NCI-H510A treated with DMSO at 0.1 percent for 48 hours (cell line): ENCODE results near the gene CSF3.
A peak's percentile ranks its signal among the peaks of the same experiment; 100 is the strongest.

Experiments
- DNase-seq: peaks from one replicate; lab custom pipeline; 2025; lab: John Stamatoyannopoulos, UW

Gene CSF3

DNA sequence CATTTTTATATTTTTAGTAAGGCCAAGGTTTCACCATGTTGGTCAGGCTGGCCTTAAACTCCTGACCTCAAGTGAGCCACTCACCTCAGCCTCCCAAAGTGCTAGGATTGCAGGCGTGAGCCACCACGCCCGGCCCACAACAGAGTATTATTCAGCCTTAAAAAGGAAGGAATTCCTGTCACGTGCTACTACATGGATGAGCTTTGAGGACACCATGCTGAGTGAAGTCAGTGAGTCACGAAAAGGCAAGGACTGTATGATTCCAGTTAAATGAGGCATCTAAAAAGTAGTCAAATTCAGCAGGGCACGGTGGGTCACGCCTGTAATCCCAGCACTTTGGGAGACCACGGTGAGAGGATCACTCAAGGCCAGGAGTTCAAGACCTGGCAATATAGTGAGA is 9.7 kb downstream of the CSF3 start:
- DNase-seq, result no peak

DNA sequence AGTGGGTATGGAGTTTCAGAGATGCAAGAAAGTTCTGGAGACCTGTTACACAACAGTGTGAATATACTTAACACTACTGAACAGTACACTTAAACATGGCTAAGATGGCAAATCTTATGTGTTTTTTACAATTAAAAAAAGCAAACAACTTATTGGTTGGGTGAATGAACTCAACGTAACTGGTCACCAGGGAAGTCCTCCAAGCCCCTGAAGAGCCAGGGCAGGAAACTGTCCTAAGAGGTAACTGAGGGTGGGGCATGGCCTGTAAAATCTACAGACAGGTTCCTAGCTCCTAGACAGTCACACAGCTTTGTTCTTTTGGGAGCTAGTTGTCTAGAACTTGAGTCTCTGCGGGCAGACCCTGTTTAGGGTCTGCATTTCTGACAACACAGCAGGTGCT is 10.3 kb downstream of the CSF3 start:
- DNase-seq, result no peak

DNA sequence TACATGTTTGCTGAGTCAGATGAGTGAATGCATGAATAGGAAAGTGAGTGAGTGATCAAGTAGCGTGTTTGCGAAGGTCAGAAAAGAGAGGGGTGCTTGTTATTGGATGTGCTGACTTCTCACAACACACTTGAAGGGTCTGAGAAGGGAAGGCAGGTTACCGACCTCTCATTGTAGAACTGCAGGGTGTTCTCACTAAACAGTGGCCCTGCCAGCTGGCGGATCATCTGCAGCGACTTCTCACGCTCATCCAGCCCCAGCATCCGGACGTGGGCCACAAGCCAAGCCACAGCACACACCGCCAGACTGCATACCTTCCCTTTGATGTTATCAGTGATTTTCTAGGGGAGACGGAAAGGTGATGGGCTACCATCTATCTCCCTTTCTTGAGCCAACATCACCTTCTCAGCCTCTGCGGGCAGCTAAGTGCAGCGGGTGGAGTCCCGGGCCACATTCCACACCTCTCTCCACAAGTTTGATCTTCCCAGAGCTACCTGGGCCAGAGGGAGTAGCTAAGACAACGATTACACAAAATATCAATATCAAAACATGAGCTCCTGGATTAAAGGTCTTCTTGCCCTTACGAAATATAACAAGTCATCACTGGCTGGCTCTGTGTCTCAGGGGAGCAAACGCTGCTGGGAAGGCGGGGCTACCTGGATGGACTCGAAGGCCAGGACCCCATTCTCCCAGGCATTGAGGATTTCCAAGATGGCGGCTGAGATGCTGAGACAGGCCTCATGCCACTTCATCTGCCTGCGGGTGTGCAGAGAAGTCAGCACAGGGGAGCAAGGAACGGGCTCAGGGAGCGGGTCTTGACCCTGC is 11.0 kb downstream of the CSF3 start:
- peak; percentile 88 for DNase-seq

DNA sequence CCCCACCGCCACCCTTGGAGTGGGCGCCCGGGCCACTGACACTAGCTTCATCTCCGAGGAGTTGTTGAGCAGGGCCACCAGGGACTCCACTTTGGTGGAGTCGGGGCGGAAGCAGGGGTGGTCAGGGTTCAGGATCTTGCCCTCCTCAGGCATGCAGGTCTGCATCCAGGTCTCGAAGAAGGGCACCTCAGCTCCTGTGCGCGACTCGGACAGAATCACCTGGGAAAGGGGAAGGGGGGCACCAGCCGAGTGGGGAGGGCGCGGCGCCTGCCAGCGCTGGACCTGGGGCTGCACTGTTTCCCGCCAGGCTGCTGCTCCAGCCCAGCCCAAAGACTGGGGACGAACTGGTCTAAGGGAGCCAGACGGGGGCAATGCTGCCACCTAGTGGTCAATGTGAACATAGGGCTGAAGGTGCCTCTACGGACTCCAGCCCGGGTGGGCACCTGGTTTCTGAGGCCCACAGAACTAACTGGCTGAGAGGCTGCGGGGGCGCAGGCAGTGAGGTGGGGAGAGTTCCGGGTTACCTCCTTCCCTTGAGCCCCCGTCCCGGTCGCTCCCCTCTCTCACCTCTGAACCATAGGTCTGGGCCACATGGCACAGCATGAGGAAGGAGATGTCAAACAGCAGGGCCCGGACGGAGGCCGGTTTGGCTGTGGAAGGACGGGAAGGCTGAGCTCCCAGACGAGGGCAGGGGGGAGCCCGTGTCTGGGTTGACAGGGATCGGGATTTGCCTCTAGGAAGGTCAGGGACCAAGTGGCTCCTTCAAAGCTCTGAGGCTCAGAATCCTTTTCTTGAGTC is 11.8 kb downstream of the CSF3 start:
- peak; percentile 79 for DNase-seq

DNA sequence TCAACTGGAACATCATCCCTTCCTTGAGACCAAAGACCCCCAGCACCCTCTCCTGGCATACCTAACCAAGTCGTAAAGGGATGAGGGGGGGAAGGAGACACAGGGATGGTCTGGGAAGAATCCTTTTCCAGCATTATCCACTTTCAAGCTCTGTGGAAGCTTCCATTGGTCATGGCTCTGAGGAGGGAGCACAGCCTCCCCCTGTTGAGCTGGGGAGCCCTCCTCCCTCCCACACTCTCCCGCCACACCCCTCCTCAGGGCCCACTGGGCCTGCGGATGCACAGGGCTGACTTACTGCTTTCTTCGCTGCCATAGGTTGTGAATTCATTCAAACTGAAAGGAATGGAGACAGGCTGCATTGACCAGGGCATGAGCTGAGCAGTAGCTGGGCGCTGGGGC is 12.4 kb downstream of the CSF3 start:
- no peak for DNase-seq

DNA sequence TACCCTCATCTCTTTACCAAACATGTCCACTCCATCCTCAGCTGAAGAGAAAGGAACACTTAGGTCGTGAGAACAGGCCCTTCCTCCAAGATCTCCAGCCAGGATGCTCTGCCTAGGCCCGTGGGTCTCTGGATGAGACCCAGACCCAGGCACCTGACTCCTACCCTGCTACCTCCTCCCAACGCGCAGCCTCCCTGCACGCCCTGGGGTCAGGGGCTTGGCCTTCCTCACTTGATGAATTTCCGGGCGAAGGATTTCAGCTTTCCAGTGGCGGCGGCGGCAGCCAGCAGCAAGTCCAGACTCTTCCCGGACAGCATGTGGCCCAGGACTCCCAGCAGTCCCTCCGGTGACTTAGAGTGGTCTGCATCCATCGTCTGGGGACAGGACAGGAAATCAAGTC is 13.4 kb downstream of the CSF3 start:
- DNase-seq, result no peak

DNA sequence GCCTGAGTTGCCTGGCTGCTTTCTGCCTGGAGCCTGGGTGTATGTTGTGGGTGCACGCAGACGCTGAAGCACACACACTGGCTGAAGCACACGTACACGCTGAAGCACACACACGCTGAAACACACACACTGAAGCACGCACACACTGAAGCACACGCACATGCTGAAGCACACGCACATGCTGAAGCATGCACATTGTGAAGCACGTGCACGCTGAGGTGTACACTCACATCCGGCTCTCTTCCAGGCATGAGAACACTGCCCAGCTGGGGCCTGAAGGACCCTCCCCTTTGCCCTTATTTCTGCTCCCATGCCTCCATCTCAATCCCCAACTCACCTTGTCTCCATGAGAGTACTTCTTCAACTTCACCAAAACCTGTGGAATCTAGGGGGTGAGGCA is 16.5 kb downstream of the CSF3 start:
- DNase-seq, result no peak

DNA sequence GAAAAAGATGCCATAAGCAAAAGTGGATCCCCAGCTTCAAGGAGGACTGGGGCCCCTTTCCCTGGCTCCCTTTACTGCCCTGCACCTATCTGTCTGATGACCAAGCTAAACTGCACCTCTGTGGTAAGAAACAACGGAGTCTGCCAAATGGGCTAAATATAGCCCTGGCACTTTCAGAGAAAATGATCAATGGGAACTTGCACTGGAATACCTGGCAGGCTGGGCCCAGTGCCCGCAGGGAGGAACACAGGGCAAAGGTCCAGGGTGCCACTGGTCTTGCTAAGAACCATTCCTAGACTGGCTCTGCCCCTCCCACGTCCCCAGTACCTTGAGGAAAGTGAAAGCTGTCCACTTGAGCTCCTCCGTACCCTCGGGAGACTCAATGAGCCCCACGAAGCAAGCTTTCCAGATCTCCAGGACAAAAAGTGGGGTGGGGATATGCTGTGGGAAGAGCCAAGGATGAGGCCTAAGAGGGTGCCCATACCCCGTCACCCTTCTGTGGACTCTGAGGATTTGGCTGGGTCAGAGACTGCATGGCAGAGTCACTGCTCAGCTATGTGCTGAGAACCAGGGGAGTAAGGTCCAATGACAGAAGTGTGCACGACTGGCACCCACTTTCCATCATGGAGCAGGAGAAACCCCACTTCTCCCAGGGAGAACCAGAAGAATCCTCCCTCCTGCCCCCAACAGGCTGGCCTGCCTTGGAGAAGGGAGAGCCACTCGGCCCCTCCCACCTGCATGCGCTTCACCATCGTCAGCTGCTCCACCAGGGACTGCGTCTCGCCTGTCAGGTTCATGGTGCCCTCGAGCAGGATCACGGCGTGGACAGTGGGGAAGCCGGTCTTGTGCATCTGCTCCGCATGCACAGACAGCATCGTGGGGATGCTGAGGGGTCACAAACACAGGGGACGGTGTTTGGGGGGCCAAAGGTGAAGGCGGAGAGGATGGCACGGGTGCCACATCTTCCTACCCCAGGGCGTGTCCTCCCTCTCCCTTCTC is 17.4 kb downstream of the CSF3 start:
- DNase-seq, result no peak

DNA sequence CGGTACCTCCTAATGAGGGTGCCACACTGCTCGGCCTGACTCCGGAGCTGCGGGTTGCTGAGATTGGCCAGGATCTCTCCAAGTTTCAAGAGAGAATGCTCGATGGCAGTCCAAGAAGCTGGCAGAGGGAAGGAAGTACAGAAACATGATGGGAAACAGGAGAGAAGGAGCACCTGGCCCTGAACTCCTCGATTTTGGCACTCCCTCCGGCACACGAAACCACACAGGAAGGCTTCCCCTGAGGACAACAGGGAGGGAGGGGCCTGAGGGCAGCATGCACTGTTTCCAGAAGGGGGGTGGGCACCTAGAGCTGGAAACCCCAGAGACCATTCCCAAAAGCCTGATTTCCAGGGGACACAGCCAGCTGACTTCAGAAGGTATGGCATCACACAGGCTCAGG is 18.1 kb downstream of the CSF3 start:
- DNase-seq, result no peak

DNA sequence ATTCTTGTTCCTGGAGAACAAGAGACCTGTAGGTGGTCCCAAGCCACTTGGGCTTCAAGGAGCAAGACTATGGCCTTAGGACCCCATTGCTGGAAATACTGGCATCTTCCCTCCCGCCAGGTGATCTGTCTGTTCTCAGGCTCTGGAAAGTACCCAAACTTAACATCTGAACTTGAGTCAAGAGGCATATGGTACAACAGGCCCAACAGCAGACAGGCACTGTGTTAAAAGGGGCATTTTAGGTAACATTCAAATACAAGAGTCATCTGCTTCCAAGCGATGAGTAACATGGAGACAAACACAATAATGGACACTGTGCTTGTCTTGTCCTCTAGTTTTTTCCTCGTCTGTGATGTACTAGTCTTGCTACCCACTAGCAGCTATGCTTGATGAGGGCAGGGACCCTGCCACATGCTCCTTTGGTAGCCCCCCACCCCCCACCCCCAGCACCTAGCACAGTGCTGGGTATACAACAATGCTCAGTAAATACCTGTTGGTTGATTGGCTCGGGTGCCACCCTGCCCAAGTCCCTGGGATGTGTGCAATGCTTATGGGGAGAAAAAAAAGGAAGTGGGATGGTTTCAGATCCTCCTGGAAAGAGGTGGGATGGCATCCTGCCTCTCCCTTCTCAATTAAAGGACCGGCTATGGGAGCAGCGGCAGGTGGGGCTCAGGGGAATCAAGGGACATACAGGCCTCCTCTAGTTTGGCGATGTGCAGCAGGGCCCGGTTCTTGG is 19.4 kb downstream of the CSF3 start:
- DNase-seq, result no peak

DNA sequence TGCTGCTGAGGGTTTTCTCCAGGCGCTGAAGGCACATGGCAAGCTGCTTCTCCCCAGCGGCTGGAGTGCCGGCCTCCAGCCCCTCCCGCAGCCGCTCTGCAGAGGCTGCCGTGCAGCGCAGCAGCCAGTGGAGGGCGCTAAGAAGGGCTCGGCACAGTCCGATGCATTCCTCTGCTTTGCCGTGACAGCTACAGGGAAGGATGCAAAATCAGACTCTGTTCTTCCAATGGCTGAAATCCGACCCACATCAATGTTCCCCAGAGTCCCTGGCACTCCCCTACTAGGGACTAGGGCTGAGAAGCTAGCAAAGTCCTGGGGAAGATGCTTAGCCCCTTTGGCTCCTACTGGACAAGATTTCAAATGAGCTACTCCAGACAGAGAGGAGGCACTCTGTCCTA is 19.9 kb downstream of the CSF3 start:
- DNase-seq, result peak; percentile 9

DNA sequence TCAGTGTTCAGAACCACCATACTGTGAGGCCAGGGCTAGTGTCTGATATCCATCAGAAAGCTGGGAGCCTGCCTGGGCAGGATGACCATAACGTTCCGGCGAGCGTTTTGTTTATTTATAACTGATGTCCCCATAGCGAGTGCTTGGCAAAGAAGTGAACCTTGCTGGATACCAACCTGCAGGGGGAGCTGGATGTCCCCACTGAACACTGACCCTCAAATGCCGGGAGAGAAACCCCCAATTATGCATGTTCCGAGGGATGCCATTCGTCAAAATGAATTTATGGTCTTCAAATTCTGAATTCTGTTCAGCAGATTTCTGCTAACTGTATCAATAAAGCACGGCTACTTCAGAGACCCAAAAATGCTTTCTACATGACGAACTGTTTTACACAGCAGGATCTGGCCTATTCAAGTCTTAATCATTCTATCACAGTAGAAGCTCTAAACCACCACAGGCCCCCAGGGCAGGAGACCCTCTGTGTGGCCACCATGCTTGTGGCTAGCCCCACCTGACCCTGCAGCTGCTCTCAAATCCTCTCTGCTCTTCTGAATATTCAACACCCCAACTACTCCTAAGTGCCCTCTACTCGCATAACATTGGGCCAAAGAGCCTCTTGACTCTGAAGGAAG is 23.8 kb downstream of the CSF3 start:
- peak; percentile 58 for DNase-seq

DNA sequence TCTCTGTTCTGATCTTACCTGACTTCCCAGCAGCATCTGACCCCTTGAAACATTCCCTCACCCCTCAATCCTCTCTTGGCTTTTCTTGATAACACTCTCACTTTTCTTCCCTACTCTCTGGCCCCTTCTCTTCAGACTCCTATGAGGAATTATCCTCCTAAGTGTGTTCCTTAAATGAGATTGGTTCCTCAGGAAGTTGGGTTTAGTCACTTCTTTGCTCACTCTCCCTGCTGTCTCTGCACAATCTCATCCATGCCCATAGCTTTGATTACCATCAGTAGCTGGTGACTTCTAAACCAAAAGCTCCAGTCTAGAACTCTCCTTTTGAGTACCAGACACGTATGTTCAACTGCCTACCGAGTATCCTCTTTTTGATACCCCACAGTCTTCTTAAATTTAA is 26.0 kb downstream of the CSF3 start:
- no peak for DNase-seq

DNA sequence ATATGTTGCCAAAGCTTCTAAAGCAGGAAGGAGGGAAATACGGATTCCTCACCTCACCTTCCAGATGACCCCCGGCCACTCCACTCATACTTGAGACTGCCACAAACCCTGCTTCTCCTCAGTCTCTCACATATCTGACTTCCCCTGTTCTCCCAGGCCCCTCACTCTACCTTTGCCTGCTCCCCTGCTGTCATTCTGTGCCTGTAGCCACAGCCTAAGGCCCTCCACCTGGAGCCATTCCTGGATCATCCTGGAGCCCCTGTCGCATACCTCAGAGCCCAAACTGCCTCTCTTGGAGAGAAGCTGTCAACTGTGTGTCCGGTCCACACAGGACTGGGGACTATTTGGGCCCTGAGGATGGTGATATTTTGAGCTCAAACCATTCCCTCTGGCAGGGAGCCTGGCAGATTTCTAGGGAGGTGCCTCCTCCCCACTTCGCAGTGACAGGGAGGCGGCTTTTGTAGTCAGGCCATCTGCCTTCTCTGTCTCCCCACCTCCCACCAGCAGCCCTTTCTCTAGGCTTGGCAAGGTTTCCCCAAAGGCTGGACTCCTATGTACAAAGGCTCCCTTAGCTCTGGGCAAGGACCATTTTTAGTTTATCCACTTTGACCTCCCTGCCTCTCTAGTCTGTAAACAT is 41.3 kb downstream of the CSF3 start:
- DNase-seq, result no peak

DNA sequence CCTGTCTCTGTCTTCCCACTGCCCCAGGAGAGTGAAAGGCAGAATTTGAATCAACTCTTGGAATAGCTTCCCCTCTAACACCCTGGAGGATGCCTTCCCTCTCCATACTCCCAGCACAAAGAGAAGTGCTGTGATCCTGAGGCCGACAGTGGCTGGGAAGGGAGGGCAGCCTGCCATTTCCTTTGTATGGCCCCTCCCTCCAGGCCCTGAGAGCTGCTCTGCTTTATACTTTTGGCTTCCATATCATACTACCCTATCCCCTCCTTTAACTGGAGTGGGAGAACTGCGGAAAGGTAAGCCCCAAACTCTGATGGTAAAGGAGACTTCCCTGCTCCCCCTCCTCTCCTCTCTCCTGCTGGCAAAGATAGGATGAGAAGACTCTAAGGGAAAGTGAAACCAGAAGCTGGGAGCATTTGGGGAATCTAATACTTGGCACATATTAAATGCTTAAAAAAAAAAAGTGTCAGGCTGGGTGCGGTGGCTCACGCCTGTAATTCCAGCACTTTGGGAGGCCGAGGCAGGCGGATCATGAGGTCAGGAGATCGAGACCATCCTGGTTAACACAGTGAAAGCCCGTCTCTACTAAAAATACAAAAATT is 43.0 kb downstream of the CSF3 start:
- DNase-seq, result no peak

DNA sequence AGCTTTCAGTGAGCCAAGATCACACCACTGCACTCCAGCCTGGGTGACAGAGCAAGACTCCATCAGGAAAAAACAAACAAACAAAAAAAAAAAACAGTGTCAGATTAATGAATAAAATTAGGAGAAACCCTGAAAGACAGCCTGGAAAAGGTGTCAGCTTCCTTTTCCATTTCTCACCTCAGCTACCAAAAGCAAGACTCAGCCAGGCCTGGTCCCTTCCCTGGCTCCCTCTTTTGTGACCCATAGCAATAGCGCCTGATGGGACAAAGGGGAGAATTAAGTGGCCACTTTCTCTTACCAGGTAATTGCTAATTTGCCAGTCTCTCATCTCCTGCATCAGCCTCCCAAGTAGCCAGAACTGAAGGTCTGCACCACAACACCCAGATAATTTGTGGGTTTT is 43.6 kb downstream of the CSF3 start:
- DNase-seq, result no peak

DNA sequence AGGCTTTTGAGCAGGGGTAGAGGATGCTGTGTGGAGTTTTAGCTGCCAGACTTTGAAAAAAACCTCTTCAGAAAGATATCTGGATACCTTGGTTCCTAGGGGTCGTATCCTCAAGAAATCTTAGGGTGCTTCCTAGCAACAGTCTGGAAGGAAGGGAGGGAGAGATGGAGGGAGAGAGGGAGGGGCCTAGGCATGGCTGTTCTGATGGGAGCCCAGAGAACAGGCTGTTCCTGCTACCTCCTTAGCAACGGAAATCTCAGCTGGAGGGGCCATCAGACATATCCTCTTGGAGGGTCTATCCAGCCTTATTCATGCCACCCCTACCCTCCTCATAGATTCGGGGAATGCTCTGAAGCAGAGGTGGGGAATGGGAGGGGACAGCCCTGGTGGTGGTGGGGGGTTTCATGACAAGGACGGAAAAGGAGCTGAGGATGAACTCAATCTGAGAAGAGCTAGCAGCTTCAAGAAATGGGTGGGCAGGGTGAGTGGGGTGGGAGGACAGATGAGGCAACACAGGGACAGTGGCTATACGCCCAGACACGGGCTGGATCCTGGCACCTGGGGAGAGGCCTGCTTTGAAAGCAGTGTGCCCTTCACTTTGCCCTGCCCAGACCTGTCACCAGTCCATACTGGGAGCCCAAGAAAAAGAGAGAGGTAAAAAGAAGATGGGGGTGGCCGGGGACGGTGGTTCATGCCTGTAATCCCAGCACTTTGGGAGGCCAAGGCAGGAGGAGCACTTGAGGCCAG is 44.7 kb downstream of the CSF3 start:
- DNase-seq, result no peak

DNA sequence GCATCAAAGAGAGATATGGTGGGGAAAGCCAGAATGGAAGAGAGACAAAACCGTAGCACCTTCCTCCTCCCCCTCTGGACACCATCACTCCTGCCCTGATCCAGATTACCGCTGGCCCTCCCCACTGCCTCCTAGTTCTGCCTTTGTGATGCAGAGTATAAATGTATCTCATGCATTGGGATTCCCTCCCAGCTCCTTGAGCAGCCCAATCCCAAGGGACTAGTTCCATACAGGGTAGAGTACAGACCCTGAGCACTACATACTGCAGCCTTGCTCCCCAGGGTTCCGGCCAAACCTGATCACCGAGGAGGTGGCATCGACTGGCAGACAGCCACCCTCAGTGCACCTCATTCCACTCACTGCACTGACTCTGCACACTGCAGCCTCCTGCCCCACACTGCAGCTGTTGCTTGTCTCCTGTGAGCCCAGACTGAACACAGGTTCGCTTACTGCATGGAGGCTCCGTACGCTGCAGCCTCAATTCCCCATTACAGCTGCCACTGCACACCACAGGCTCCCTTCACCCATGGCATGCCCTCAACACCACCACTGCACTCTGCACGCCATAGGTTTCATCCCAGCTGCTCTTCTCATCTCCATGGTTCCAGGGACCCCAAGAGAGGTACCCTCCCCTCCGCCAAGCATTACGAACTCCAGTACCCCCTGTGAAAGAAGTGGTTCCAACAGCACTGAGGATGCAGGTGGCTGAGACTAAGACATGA is 45.8 kb downstream of the CSF3 start:
- DNase-seq, result no peak

DNA sequence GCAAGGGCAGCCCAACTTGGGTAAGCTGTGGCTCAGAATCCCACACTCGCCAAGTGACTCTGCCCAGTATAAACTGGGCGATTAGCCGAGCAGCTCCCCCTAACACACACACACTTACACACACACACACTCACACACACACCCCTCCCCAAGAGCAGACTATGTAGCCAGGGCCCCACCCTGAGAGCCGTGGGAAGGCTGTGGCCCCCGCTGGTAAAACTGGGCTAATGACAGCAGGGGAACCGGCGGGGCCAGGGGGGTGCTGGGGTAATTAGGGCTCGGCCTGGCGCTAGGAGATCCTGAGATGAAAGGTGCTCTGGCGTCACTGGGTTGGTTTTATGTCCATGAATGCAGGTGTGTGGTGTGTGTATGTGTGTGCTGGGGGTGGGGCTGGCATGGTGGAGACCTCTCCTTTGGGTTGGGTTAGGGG is 46.4 kb downstream of the CSF3 start:
- DNase-seq, result no peak
